Fibroblast of peridontal ligament (primary cell): ENCODE measurements around the gene NFE2L3.
"Not testable (repeated sequence)": the region's sequence is repeated elsewhere in the genome, so short reads cannot be mapped to it uniquely, and the experiment has no call there.

Experiments used
- DNase-seq: peaks from one replicate; pipeline ENCODE4 v3.0.0-alpha.2; 2010; ENCODE audit errors: extremely low read depth

The NFE2L3 gene

DNA sequence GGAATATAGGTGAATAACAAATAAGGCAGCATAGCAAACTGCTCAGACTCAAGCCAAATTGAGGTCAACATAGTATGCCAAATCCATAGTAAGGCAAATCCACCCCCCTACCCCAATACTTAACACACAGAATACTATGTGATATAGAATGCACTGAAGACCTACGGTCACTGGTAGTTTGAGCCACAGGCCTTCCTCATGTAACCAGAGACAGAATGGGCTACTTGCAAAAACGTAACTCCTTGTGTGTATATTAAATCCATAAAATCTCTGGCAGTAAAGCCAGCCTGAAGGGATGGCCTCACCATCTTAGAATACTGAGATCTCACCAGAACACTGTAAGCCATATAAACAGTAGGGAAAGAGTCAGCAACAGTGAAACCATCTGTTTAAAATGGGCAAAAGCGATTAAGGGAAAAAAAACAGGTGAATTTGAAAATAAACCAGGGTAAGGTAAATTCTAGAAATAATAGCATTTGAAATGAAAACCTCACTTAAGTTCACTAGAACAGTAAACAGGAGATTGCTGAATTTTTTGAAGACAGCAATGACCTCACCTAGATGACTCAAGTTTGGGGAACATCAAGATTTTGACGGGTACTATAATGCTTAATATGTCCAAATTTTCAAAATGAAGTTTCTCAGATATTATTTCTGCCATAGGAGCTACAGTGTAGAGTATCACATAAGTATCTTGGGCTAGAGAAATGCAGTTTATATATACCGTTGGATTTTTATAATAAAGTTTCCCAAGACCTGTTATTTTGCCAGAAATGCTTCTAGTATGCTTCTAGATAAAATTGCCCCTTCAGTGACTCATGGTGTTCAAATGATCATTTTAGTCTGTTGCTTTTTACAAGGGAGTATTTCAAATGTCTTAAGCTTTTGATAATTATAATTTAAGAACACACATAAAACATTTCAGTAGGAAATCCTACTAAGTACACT is 34.6 kb downstream of the NFE2L3 start:
- DNase-seq: no peak

DNA sequence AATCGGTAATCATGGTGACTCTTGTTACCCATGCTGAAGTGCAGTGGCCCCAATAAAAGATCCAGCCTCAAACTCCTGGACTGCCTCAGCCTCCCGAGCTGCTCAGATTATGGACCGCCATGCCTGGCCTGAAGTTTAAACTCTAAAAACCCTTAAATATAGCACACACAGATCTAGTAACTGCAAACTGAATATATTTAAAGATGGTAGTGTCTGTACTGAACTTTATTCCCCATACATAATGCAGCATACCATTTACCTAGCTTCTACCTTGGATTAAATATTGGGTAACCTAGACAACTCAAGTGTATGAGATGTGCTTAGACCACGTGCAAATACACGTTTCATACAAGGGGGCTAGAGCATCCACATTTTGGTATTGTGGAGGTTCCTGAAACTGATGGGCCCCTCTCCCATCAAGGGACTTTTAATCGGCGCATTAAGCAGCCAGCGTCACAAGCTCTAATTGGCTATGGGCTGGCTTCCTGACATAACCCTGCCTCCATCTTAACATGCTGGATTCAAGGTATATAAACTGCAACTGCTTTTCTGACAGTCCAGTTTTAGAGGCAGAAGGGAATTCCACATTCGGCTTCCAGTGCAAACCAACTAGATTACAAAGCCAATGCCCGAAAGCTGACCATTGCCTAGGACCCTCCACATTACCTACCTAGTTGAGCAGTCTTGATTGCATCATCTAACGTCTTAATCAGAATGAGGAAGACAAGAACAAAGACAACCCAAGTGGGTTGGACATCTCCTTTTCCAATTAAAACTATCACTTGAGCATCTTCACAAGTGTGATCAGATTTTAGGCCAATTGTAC is 35.6 kb downstream of the NFE2L3 start:
- no peak for DNase-seq

DNA sequence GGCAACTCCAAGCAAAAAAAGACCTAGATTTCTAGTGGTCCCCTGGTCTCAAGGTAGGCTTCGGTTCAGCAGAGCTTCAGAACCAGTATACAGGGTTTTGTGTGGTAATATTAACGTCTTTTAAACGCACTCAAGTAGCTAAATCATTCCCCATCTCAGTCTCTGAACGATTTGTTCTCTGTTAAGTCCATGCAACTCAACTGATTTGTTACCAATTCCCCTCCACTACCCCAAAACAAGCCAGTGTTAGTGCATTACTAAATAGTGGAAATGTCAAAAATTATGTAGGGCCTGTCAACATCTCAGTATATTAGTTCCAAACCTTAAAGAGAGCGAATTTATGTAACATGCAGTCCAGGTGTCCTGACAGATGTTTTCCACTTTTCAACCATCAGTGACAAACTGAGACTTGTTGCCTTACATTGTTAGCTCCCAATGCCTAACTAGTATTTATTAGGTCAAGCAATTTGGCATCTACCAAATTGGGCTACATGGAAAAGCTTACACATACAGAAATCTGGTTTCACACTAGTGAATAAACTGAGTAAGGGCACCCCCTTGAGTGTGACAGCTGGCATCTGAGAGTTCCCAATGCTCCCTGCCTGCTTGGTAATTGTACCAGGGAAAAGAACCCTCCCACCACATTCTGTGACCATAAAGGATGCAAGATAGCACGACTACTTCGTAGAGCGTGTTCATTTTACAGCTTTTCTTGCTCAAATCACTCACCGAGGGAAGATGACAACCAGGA is 36.4 kb downstream of the NFE2L3 start:
- no peak for DNase-seq

DNA sequence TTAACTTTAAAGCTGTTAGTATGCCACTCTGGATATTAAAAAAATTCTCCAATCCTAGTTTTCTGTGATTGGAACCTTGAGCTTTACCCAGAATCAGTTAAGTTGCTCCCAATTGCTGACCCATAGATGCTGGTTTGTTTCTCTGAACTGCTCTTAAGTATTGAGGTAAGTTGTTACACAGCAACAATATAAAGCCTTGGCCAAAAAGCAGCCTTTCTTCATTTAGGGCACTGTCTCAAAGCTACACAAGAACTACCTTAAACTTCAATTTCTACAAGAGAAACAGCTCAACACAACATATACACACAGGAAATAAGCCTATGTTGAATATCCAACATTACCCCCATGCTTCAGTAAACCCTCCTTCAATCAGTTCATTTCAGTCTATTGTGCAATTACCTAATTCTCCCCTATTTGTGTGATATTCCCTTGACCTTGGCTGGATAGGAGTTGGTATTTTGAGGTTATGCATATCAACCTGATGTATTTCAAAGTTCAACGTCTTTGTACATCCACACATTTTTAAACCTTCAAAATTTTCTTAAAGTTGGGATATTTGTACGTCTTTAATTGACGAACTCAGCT is 37.1 kb downstream of the NFE2L3 start:
- no peak for DNase-seq

DNA sequence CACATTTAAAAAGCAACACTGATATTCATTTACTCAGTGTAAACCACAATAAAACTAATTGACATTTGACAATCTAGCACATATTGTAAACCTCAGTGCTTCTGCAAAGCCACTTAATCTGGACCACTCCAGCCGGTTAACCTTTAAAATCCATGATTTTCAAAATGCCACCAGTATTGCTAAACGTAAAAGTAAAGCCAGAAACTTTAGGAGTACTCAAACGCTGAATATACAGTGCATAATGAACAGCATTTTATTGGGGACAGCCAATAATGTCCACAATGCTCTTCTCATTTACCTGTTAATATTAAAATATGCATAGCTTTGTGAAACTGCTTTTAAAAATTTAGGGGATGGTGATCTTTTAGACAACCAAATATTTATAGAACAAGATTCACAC is 37.7 kb downstream of the NFE2L3 start:
- DNase-seq: no peak

DNA sequence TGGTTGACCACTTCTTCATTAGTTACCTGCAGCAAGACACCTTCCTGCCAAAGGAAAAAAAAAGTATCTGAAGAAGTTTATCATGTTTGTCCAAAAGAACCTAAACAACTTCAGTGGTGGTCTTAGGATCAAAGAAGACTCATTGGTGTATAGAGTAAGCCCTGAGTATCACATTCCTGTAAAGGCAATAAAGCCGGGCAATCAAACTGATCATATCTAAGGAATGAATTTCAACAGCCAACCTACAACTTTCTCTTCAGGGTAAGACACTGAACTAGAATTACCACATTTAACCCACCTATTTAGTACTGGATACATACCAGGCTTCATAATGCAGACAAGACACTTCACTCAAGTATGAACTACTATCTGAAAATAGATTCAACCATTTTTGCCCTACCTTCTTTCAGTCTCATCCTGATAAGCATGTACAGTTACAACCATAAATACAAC is 38.4 kb downstream of the NFE2L3 start:
- DNase-seq: no peak

DNA sequence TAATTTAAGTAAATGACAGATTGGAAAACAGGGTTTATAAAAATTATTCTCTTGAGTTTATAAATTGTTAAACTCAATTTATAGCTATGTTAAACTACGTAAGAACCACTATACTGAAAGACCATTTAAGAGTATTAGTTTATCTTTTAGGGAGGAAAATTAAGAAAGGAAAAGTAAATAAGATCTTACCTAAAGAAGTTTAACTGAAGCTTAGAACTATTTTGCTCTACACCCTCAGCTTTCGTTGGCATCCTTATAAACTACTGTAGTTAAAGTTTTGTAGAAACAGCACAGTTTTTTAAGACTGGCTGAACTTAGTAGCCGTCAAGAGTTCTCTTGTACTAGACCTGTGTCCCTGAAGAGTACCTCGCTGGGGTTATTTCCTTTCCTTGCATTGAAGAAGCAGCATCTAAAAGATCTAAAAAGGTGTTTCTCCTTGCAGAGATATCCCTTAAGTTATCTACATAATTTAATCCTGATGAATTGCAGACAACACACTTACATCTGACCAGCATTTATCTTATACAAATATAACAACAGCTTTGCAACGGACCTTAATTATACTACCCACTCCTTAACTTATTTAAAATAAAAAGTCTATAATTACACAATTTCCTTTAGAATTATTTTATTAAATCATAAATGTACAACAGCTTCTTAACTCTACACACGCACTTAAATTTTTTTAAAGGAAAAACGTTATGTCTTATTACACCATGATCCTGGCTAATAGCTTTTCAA is 39.4 kb downstream of the NFE2L3 start:
- DNase-seq: no peak

DNA sequence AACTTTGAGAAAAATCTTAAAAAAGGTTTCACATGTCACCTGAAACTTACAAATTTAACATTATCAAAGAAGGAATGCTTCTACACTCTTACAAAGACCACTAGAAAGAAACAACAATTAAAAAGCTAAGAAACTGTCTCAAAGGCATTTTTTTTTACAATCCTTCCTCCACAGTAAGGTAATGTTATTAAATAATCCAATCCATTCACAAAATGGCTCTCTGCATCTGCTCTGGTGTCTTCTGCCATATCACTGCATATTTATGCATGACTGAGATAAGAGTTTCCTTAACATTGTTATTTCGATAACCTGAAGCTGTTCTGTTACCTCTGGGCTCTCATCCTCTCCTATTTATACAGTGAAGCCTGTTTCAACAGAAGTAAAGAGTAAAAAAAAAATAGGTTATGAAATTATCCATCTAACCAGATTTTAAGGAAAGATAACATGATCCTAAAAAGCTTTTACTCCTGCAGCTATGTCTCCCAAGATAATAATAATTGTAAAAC is 40.0 kb downstream of the NFE2L3 start:
- no peak for DNase-seq

DNA sequence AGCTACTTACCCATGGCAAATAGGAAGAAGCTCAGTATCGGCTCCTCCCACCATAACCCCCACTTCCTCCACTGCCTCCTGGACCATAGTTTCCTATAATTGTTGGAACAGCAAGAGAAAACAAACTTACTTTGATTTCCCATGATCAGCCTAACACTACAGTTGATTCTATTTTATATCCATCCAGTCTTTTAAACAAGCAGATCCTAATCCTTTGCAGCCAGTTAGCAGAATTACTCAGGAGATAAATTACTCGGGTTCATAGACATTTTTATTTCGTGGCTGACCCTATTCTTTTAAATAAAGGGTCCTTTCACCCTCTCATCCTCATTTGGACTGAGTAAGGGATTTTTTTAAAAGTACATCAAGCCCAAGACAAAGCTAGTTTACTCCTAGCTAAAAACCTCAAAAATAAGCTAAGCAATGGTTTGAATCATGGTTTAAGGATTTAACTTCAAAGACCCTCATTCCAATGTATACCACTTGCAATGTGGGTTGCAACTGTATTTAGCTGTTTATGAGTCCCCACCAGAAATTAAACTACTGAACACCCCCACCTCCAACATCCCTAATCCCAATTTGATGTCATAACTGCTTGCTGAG is 40.6 kb downstream of the NFE2L3 start:
- DNase-seq: no peak

DNA sequence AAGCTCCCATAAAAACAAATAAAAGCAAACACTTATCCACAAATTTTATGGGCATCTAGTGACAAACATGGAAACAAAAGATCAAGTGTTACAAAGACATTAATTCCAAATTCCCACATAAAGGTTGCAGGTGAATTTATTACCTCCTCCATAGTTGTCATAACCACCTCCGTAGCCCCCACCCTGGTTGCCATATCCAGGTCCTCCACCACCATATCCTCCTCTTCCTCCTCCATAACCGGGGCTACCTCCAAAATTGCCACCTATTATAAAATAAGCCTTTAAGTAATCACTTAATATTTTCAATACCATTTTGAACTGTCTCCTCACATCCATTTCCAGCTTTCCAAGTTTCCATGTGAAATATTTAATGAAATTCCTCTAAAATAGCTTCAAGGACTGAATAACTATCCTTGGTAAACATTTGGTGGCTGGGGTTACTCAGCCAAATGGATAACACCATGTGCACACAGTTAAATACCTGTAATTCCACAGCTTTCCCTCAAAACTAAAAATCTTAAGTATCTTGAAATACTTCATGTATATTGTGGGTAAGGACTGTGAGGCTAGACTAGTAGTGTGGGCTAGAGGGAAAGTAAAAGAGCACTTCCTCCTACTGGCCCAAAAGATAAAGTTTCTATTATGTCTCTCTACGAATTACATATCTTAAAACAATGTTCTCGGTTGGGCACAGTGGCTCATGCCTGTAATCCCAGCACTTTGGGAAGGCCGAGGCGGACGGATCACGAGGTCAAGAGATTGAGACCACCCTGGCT is 41.6 kb downstream of the NFE2L3 start:
- DNase-seq: no peak

DNA sequence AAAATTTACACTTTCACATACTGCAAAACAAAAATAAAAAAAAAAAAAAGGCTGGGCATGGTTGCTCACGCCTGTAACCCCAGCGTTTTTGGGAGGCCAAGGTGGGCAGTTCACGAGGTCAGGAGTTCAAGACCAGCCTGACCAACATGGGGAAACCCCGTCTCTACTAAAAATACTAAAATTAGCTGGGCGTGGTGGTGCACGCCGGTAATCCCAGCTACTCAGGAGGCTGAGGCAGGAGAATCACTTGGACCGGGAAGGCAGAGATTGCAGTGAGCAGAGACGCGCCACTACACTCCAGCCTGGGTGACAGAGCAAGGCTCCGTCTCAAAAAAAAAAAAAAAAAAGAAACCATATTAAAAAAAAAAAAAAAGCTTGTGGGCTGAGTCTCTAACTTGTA is 42.8 kb downstream of the NFE2L3 start:
- DNase-seq: not testable (repeated sequence)

DNA sequence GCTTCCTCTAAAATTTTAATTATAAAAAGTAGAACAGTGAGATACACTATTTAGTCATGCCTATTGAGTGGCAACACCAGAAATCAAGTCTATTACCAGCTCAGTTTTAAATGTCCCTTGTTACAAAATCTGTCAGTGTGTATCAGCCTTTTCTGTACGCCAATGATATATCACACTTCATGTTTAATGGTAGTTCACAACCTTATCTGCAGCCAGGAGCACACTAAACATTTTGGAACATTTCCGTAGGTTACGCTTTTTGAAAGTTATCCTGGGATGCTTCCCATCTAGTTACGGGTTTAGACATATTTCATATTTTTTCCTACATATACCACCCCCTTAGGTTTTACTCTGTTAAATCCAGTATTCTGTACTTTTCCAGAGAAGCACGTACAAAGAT is 43.2 kb downstream of the NFE2L3 start:
- no peak for DNase-seq

DNA sequence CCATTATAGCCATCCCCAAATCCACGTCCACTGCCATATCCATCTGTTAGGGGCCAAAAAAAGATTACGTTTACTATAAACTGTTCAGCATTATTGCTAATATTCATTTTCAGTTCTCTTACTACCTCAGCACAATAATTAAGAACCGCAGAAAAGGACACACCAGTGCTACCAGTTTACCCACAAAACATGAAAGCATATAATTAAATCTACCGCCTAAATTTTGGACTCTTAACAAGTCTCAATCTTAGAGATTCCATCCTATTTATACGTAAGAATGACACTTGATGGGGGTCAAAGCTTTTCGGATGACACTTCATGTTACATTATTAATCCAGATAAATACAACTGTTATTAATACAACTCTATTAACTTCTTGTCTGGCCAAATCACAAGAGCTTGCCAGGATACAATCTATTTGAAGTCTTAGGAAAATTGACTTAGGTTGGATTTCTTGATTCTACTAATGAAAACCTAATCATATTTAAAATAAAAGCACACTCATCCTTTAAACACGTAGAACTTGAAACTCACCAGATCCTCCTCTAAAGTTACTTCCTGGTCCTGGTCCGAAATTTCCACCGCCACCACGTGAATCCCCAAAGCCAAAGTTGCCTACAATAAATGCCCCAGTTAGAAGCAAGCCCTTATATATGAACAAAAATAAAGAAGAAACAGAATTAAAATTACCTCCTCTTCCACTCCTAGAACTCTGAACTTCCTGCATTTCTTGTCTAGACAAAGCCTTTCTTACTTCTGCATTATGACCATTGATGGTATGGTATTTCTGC is 44.1 kb downstream of the NFE2L3 start:
- no peak for DNase-seq

DNA sequence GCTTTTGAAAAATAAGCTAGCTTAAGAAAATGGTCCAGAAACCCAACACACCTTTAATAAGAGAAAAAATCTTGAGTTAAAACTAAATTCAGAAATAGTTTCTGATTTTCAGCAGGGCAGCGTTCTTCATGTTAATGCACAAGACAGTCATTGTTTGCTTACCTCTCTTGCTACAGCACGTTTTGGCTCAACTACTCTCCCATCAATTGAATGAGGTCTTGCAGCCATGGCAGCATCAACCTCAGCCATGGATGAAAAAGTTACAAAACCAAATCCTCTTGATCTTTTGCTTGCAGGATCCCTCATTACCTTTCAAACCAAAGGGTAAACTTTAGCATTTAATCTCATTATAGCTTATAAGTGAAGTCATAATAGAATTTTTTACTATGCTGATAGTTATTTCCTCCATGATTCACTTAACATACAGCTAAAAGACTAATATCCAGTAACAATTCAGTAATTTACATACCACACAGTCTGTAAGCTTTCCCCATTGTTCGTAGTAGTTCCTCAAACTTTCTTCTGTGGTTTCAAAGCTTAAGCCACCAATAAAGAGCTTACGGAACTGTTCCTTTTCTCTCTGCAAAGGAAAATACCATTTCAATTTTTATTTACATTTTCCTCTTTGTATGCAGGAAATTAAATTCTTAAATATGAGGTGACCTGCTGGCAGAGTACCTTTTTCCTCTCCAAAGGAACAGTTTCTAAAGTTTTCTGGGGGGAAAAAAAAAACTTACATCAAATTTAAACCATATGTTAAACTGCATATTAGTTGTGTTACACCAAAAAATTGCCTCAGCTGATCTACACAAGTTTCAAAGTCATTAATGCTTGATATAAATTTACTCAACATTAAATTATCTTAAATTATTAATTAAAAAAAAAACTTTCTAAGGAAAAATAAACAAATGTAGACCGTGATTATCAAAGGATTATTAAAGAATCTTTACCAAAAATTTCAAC is 45.4 kb downstream of the NFE2L3 start:
- no peak for DNase-seq

DNA sequence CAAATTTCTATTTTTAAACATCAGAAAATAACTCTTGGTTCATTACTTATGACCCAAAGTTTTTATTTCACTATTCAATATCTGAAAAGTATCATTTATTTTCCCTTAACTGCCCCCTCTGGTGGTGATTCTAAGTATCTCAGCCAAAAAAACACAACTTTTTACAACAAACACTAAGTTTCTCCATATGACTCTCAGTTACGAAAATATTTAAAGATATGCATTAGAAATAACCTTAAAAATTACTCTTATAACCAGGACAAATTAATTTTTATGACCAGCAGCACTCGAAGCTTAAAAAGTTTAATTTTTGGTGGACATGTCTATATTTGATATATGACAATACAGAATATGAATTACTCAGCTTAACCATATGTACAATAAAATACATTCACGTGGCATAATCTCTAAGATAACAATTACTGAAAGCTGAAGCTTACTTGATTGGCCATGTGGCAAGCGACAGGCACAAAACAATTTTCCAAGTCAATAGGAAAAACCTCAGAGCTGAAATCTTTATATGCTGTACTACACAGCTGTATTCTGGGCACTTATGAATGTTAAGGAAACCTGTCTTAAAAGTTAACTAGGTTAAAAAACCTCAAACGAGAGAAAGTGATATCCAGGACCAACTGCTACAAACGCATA is 46.3 kb downstream of the NFE2L3 start:
- DNase-seq: peak; percentile 65

DNA sequence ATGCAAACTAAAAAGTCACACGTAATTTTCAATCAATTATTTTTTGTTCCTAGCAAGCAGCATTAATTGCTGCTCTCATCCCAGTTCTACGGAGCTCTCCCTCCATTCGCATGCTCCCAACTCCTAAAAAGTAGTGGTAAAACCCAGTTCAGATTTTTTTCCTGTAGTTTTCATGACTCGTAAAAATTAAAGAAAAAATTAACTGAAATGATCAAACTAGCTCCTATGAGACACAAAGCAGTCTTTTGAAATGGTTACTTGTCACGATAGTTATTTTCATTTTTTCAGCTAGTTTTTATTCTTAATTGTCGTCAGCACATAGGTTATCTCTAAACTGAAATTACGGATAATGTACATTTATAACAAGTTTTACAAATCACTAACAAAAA is 46.8 kb downstream of the NFE2L3 start:
- DNase-seq: no peak
